Superior temporal gyrus (tissue), 1 donor: Measurements from ENCODE around the gene CDK5RAP3.

Experiments
- DNase-seq: peaks from one replicate; pipeline ENCODE4 v3.0.0-alpha.2; 2016; ENCODE audit errors: extremely low spot score

Gene CDK5RAP3

DNA sequence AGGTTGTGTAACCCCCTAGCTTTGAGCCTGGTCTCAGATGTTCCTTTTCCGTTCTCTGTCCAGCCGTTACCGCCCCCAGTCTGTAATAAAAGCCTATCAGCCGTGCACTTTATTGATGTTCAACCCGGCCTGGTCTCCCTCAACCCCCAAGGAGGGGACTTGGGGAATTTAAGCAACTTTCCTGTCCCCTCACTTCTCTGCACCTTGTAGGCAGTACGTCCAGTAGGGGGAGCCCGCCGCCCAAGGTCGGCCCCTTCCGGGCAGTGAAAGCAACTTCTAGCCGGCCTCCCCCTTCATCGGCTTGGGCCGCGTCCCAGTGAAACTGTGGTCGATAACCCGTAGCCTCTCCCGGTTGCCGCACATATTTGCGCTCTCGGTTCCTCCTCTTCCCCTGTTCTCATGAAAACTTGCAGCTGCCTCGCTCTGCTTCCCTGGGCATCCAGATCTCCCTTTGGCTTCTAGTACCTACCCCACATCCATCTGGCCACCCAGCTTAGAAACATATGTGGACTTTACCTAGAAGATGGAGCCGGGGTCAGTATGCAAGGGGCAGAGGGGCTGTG lies 21.6 kb upstream of the CDK5RAP3 start:
- peak; percentile 83 for DNase-seq

DNA sequence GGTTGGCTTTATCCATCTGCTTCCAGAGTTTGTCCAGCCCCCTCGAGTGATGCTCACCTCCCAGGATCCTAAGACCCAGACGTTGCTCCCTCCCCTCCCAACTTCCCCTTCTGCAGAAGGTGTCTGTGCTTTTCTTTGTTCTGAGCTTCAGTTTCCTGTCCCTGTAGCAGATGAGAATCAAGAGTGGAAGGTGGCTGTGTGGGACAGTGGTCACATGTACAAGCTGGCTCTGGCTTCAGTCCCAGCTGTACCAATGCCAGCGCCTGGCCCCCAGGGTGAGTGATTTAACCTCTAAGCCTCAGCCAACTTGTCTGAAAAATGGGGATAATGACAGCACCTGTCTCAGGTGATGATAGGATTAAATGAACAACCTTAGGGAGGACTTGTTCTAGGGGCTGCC lies 21.0 kb upstream of the CDK5RAP3 start:
- no peak for DNase-seq

DNA sequence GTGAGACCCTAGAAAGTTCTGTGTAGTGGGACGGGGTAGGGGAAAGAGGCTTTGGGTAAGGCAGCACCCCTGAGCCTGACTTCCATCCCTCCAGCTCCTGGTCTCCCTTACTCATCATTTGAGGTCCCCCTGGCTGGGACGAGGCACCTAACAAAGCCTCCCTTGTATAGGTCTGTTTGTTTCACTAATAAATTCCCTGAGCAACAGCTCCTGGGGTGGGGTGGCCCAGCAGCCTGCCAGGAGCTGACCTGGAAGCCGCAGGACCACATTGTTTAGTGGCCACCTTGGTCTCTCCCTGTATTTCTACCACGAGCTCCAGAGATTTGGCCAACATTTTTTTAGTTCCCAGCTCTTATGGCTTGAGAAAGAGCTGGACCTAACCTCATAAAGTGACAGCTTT lies 20.5 kb upstream of the CDK5RAP3 start:
- no peak for DNase-seq

DNA sequence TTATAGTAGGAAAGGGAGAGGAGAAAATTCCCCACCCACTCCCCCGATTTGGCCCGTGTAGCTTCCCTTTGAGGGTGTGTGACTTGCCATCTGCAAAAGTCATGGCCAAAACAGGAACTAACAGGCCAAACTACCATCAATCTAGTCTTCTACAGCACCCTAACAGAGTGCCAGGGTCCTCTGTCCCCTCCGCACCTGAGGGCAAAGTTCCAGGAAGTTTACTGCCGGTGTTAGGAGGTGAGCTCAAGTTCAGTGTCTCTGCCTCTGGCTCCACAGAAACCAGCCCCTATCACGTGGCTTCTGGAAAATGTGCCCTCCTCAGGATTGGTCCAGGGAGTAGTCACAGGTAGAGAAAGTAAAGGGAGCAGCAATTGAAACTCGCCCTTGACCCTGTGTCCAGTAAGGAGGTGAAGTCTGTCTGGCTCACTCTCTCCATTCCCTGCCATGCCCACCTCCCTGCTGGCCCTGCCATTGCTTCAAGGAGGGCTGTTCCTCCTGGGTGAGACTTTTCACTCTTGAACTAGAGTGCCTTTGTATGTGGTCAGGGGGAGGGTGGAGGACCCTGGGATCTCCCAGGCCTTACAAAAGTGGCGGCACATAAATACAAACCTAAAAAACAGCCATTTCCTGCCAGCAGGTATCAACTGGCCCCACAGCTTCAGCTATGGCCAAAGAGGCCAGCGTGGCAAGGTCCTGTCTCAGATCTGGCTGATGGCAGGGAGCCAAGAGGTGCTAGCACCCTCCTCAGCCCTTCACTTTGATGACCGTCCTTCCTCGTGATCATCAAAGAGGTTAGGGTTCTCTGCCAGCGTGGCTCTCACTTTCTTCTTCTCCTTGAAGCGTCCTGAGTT lies 18.5 kb upstream of the CDK5RAP3 start:
- DNase-seq = no peak

DNA sequence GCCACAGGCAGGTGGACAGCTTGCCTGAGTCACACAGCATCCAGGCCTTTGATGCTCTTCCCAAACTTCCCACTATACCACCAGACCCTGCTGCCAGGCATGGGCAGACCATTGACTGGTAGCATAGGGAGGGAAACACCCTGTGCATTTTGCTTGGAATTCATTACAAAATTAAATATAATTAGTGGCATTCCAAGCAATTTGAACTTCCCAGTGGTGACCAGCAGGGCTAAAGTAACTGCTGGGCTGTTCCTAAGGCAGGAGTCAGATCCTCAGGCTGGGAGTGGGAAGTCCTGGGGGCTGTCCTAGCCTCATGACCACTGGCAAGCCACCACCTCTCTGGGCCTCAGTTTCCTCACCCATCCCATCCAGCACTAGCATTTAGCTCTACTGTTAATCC lies 17.0 kb upstream of the CDK5RAP3 start:
- DNase-seq = no peak

DNA sequence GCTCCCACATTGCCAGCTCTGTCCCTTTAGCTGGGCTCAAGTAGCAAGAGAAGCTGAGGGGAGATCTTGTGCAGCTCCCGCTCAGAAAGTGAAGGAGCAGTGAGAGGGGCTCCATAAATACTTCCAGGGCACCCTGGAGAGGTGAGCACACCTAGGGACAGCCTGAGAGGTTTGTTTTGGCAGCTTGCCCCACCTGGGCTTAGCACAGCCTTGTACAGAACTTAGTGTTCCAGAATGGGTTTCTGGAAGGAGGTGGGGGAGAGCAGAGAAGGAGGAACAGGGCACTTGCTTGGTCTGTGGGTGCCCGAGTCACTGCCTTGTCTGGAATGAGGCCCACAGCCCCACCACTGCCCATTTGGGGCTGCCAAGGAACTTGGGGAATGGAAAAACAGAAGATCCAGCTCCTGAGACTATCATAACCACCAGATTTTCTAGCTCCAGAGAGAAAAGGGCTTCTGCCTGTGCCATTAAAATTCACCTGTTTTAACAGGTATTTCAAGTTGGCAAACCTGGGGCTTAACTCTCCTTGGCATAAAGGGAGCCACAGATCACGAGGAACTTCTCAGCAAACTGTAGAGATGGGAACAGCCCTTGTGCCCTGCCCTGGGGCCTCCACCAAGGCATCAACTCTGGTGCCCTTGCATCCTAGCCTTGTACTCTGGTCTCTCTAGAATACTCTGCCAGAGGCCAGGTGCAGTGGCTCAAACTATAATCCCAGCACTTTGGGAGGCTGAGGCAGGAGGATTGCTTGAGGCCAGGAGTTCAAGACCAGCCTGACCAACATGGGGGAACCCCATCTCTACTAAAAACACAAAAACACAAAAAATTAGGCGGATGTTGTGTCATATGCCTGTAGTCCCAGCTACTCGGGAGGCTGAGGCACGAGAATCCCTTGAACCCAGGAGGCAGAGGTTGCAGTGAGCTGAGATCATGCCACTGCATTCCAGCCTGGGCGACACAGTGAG lies 15.1 kb upstream of the CDK5RAP3 start:
- DNase-seq = no peak

DNA sequence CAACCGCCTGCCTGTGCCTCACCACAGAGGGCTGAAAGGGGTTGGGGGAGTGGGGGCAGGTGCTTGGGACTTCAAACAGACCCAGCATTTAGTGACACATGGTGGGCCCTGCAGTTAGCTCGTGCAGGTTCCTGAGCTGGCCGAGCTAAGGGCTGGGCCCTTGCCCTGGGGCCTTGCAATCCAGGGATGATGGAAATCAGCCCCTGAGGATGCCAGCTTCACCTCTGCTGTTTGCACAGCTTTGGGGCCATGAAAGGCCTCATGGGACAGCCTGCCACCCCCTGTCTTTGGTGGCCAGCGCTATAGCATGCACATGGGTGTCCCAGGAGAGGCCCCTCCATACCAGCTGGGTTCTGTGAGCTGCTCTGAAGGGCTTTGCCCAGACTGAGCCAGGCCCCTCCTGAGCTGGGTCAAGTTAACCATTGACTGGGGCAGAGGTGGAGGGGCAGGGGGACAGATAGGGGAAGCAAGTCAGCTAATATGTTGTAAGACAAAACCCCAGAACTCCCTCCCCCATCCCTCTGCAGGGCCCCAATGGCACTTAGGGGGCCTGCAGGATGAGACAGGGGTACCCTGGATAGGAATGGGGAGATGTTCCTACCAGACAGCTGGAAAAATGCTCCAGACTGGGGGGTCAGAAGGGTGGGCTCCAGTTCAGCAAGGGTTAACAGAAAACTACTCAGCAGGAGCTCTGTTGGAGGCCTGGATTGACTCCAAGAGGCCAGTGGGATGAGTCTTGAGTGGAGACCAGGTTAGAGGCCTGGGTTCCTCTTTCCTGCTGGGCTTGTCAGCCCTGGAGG lies 13.9 kb upstream of the CDK5RAP3 start:
- no peak for DNase-seq

DNA sequence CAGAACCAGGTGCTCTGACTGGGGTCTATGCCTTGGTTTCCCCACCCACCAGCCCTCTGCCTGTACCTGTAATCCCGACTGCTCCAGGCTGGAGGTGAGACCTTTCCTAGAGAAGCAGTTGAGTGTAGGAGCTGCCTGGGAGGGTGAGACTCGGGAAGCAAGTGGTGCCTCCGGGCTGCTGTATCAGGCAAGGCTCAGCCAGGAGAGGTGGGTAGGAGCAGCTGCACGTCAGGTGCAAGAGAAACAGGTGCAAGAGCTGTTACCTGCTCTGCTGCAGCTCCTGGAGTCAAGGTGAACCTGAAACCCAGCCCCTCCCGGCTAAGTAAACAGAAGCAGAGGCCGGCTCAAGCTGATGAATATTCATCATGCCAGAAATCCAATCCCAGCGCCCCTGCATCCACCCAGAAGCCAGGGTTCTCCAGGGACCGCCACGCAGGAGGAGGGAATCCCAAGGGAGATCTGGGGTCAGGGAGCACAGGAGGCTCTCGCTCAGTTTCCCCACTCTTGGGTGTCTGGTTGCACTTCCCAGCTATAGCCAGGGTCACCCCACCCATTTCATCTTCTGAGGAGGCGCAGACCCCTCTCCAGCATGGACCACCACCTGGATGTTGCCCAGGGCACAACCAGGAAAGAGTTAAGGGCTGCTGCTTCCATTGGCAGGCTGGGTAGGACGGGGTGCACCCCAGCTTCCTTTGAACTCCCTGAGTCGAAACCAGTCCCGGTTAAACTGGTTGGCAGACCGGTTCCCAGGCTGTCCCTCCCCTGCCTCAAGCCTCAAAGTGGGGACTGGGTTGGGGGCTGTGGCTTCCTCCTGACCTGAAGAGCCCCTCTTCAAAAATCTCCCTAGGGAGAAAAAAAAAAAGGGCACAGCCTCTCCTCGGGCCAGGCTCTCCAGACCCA lies 13.1 kb upstream of the CDK5RAP3 start, which contains the start of gene PRR15L:
Gene PRR15L (minus strand): TSS at position 293 of the 900 bp plus-strand sequence. CDS start 4,649 bp downstream, outside the sequence.
- no peak for DNase-seq

DNA sequence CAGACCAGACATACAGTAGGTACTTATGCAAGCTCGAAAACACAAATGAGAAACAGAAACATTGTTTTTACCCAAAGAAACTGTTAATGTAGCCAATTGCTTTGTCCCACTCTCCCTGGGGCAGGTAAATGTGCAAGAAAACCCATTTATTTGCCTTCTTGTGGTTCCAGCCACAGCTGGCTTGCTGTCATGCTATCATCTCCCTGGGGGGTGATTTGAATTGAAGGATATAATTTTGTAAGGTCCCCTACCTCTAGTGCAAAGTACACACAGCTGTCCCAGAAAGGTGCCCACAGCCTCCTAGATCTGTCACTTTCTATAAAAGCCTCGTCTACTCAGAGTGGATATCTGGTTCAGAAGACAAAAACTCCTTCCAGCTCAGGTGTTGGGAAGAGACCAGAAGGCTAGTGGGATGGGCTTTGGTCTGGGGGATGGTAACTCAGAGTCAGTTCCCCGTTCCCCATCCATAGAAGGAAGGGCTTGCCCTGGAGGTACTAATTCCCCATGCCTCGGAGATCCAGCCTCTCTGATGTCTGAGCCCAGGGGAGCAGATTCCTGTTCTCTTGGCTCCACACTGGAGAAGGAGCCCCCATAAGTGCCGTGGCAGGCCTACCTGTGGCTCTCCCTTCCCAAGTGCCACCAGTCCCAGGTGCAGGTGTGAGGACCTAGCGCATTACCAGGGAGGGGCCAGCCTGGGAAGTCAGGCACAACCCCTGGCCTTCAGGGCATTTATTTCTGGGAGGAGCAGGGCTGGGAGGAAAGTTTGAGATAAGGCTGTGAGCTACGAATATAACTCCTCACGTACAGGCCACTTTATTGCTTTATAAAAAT lies 10.9 kb upstream of the CDK5RAP3 start:
- no peak for DNase-seq

DNA sequence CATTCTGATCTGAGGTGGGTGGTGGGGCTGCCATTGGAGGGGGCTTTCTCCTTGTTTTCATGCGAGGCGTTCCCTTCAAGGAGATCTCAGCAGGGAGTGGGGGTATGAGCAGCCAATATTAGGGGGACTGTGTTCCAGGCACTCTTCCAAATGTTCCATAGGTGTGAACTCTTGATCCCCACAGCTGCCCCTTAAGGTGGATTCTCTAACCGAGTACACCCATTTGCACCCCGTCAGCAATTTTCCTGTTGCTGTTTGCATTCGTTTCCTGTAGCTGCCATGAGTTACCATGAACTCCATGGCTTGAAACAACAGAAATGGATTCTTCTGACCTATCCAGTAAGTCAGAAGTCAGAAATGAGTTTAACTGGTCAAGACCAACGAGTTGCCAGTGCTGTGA lies 9.5 kb upstream of the CDK5RAP3 start:
- DNase-seq = no peak

DNA sequence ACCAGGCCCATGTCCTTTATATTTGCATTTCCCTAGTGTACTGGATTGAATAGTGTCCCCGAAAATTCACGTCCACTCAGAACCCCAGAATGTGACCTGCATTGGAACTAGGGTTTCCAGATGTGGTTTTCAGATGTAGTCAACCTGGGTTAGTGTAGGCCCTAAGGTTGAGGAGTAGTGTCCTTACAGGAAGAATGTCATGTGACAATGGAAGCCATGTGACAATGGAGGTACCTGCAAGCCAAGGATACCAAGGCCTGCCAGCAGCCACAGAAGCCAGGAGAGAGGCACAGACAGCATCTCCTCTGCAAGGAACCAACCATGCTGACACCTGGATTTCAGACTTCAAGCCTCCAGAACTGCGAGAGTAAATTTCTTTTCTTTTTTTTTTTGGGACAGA lies 8.0 kb upstream of the CDK5RAP3 start:
- DNase-seq = no peak

DNA sequence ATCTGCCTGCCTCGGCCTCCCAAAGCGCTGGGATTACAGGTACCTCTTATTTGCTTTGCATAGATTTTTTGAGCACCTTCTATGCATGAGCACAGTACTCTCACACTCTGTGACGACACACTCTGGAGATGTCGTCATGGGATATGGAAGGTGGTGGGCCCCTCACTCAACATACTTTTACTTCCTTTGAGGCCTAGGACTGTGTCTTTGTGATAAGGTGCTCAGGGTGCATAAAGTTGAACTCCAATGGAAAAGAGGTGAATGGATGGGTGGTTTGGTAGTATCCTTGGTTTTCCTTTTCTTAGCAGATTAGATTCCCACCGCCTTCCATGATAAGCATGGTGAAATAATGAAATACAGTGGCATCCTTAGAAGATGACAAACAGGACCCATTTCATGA lies 6.1 kb upstream of the CDK5RAP3 start:
- DNase-seq = no peak

DNA sequence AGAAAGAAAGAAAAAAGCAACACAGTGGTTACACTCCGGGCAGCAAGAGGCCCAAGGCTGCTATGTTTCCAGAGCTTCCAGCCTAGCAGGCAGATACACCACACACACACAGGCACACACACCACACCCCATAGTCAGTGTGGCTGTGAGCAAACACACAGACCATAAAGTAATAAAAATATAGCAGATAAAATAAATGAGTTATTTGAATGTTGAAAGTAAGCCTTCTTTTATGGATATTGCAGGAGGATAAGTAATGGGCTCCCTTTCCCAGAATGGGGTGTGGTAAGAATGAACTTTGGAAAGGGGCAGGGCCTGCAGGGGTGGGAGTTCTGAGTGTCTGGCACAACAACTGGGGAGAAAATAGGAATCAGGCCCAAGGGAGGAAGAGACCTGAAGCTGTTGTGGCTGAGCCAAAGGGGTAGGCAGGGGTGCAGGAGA lies 4.8 kb upstream of the CDK5RAP3 start:
- no peak for DNase-seq

DNA sequence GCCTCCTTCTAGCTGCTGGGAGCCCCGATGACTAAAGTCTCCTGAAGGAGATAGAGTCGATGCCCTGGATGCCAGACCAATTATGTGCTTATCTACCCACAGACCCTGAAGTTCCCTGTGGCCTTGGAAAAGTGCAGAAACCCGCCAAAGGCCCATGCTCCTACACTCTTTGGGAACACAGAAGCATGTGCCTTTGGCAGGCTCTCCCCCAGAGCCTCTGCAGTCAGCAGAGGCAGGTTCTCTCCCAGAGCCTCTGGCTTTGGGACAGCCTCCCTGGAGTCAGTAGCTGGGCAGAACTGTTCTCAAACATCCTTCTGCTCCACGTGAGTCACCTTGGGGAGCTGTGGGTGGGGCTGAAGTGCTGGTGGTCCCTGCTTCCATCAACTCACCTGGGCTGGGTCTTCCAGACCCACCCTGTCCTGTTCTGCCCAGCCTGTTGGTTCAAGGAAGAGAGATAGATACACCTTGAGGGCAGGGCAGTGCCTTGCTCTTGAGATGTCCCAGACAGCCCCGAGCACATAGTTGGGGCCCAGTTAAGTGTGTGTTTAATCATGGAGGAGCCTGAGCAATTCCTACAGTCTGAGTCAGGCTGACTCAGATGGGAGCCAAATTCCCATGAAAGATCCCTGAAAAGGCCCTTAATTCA lies 3.2 kb upstream of the CDK5RAP3 start:
- DNase-seq = no peak

DNA sequence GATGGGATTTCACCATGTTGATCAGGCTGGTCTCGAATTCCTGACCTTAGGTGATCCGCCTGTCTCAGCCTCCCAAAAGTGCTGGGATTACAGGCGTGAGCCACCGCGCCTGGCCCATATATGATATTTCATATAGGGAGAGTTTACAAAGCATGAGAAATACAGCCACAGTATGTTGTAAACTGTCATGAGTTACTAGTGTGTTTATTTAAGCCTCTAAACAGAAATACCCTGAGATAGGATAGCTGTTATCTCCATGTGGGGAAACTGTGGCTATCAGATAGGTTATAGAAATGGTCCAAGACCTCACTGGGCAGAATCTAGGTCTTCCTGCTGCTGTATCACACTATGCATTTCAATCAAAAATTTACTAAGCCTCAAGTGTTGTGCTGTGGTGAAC lies 2.1 kb upstream of the CDK5RAP3 start:
- DNase-seq = no peak

DNA sequence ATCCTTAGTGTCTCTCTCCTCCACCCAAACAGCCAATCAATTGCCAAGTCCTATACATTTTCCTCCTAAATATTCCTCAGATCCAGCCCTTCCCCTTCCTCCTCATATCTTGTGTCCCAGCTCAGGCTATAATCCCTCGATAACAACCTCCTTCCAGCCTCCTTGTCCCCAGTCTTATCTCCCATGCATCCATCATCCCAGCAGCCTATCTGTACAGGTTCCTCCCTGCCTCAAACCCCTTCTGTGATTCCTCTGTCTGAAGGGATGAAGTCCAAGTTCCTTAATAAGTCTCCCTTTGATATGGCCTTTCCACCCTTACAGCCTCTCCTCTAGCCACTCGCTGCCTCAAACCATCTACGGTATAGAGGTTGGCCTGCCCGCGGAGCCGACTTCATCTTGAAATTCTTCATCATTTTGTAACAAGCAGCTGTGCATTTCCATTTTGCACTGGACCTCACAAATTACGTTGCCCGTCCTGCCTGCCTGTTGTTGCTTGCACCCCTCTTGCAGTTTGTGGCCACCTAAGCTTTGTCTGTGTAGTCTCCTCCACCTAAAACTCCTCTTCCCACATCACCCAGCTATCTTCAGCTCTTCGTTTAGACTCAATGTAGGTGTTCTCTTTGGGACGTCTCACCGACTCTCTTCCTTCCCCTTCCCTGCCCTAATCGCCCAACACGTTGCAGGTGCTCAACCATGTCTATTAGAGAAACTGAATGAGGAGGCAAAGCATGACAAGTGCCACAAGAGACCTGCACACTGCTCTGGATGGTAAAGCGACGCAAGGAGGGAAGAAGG lies 786 bp upstream of the CDK5RAP3 start:
- DNase-seq = no peak

DNA sequence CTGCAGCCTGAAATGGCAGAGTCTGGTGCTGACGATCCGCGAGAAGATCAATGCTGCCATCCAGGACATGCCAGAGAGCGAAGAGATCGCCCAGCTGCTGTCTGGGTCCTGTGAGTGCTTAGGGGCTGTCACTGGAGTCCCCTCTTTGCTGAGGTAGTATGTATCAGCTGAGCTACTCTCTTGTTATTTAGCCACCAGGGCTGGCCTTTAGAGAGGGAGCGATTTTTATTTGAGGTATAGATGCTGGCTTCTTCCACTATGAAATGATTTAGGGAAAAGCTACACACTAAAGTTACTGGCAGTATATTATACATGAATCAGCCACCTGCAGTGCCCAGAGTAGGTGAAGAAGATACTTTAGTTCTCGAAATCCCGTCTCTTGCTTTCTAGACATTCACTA lies 2.6 kb downstream of the CDK5RAP3 start:
- no peak for DNase-seq

DNA sequence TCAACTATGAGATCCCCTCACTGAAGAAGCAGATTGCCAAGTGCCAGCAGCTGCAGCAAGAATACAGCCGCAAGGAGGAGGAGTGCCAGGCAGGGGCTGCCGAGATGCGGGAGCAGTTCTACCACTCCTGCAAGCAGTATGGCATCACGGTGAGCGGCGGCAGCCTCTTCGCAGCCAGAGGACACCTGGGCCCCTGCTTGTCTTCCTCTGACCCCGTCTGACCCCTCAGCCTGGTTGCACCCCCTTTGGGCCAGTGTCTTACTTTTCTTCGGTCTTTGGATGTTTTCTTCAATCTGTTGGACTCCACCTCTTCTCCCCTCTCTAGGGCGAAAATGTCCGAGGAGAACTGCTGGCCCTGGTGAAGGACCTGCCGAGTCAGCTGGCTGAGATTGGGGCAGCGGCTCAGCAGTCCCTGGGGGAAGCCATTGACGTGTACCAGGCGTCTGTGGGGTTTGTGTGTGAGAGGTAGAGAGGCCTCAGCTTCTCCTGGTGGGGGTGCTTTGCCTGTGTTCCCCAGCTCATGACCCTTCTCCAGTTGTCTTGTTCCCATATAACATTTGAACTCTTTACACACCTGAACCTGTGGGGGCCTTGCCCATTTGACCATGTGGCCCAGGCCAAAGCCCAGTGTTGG lies 4.4 kb downstream of the CDK5RAP3 start:
- no peak for DNase-seq
